ENCODE data around the gene ARPIN. TPM values are rescaled to one million over a fixed set of nuclear protein-coding genes. Genes with fewer than 3 reads are reported as not detected.

The ARPIN gene
- total RNA-seq, 1 donor from 2014 or later: 29.8 TPM

- Histone ChIP-seq H3K36me3 (peaks cover 25 to 66% of the 10 kb centered on the region in 2 donors), H3K4me1 (no peaks in the 10 kb centered on the region), H3K27ac (no peak overlapping the region), H3K27me3 (no peaks in the 10 kb centered on the region), H3K4me3 (no peak overlapping the region), H3K9me3 (no peaks in the 10 kb centered on the region)
- TF ChIP-seq, protein P1, sequence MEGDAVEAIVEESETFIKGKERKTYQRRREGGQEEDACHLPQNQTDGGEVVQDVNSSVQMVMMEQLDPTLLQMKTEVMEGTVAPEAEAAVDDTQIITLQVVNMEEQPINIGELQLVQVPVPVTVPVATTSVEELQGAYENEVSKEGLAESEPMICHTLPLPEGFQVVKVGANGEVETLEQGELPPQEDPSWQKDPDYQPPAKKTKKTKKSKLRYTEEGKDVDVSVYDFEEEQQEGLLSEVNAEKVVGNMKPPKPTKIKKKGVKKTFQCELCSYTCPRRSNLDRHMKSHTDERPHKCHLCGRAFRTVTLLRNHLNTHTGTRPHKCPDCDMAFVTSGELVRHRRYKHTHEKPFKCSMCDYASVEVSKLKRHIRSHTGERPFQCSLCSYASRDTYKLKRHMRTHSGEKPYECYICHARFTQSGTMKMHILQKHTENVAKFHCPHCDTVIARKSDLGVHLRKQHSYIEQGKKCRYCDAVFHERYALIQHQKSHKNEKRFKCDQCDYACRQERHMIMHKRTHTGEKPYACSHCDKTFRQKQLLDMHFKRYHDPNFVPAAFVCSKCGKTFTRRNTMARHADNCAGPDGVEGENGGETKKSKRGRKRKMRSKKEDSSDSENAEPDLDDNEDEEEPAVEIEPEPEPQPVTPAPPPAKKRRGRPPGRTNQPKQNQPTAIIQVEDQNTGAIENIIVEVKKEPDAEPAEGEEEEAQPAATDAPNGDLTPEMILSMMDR (IDR thresholded peaks at IDR 0.05): no peak
- intact Hi-C loops (cut with DNase I): no loop called here
- no peak for DNase-seq (ENCODE audit: low spot score in 2 of 2)
These were observed 32.0 kb downstream of the ARPIN start for GRCh38 chr15:89880727-89881126.

DNA sequence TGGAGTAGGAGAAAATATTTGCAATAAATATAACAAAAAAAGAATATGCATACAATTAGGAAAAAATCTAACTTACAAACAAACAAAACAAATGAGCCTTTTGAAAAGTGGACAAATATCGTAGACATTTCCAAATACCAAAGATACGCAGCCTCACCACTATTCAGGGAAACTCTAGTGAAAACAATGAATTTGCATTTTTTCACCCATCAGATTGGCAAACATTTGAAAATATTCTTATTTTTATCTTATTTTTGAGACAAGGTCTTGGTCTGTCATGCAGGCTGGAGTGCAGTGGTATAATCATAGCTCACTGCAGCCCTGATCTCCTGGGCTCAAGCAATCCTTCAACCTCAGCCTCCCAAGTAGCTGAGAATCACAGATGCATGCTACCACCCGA, 34.4 kb downstream of the ARPIN start:
- no peak overlapping the region for H3K27ac ChIP-seq
- H3K4me1 ChIP-seq: no peaks in the 10 kb centered on the region
- DNase-seq (ENCODE audit: low spot score in 2 of 2): no peak
- TF ChIP-seq, protein P1 (IDR thresholded peaks at IDR 0.05): no peak
- intact Hi-C loops (cut with DNase I): no loop called here
- peaks cover 16 to 49% of the 10 kb centered on the region in 2 donors for H3K36me3 ChIP-seq
- H3K9me3 ChIP-seq: no peaks in the 10 kb centered on the region
- no peaks in the 10 kb centered on the region for H3K27me3 ChIP-seq
- H3K4me3 ChIP-seq: no peak overlapping the region

GRCh38 chr15:89877083-89877425, 35.7 kb downstream of the ARPIN start:
- Histone ChIP-seq H3K36me3 (peaks cover 20 to 47% of the 10 kb centered on the region in 2 donors), H3K27me3 (no peaks in the 10 kb centered on the region), H3K9me3 (no peaks in the 10 kb centered on the region), H3K4me1 (no peaks in the 10 kb centered on the region), H3K27ac (no peak overlapping the region), H3K4me3 (no peak overlapping the region)
- TF ChIP-seq, protein P1 (IDR thresholded peaks at IDR 0.05): no peak
- no peak for DNase-seq (ENCODE audit: low spot score in 2 of 2)
- intact Hi-C loops (cut with DNase I): no loop called here

GRCh38 chr15:89876396-89877082, 36.2 kb downstream of the ARPIN start:
- Histone ChIP-seq H3K27ac (no peak overlapping the region), H3K4me3 (no peak overlapping the region), H3K9me3 (no peaks in the 10 kb centered on the region), H3K36me3 (peaks cover 24 to 47% of the 10 kb centered on the region in 2 donors), H3K27me3 (no peaks in the 10 kb centered on the region), H3K4me1 (no peaks in the 10 kb centered on the region)
- TF ChIP-seq, protein P1 (IDR thresholded peaks at IDR 0.05): no peak
- DNase-seq (ENCODE audit: low spot score in 2 of 2): no peak
- intact Hi-C loops (cut with DNase I): no loop called here

GRCh38 chr15:89875741-89876140, 37.0 kb downstream of the ARPIN start:
- DNase-seq (ENCODE audit: low spot score in 2 of 2): no peak
- H3K4me1 ChIP-seq: no peaks in the 10 kb centered on the region
- peaks cover 24 to 51% of the 10 kb centered on the region in 2 donors for H3K36me3 ChIP-seq
- TF ChIP-seq, protein P1 (IDR thresholded peaks at IDR 0.05): no peak
- no peaks in the 10 kb centered on the region for H3K9me3 ChIP-seq
- no peaks in the 10 kb centered on the region for H3K27me3 ChIP-seq
- no peak overlapping the region for H3K4me3 ChIP-seq
- intact Hi-C loops (cut with DNase I): loop anchor here (1.0 kb wide), 1 partner anchor 115 kb away; no protein-coding TSS in a partner anchor
- H3K27ac ChIP-seq: no peak overlapping the region

All from ascending aorta (tissue), 2 donors.